KMS-11 (cell line): ENCODE measurements around the gene DLG2.

ENCODE experiments used
- H2AFZ ChIP-seq: fragments of 200-600 bp; sonication (generic); 2 replicates; pipeline ENCODE4 v1.6.1; 2016; ENCODE audit warnings: antibody characterized with exemption, mixed run types, low read depth
- H3K27ac ChIP-seq: fragments of 200-600 bp; sonication (generic); 2 replicates; pipeline ENCODE4 v1.6.1; 2016; ENCODE audit warnings: mild to moderate bottlenecking, mixed run types
- H3K27me3 ChIP-seq: fragments of 200-600 bp; sonication (generic); 2 replicates; pipeline ENCODE4 v1.6.1; 2017; ENCODE audit warnings: mild to moderate bottlenecking, low read depth, mixed run types, moderate library complexity; ENCODE audit not compliant: insufficient read depth
- H3K36me3 ChIP-seq: fragments of 200-600 bp; sonication (generic); 2 replicates; pipeline ENCODE4 v1.6.1; 2017; ENCODE audit warnings: mild to moderate bottlenecking, mixed run types; ENCODE audit not compliant: insufficient read depth
- H3K4me1 ChIP-seq: fragments of 200-600 bp; sonication (generic); 2 replicates; pipeline ENCODE4 v1.6.1; 2016; ENCODE audit warnings: mild to moderate bottlenecking, low read depth, mixed run types; ENCODE audit not compliant: poor library complexity, severe bottlenecking
- H3K4me2 ChIP-seq: fragments of 200-600 bp; sonication (generic); 2 replicates; pipeline ENCODE4 v1.7.0; 2016; ENCODE audit warnings: mild to moderate bottlenecking, mixed run types
- H3K4me3 ChIP-seq: fragments of 200-600 bp; sonication (generic); IDR thresholded peaks from 2 replicates; pipeline ENCODE4 v1.6.1; 2017; ENCODE audit warnings: low read depth, low read length, mixed read lengths; ENCODE audit not compliant: insufficient read depth
- H3K79me2 ChIP-seq: fragments of 200-600 bp; sonication (generic); 2 replicates; pipeline ENCODE4 v1.6.1; 2016; ENCODE audit warnings: low read depth, mixed run types; ENCODE audit not compliant: insufficient read depth
- H3K9ac ChIP-seq: fragments of 200-600 bp; sonication (generic); 2 replicates; pipeline ENCODE4 v1.6.1; 2016; ENCODE audit warnings: mild to moderate bottlenecking, mixed run types
- H4K20me1 ChIP-seq: fragments of 200-600 bp; sonication (generic); 2 replicates; pipeline ENCODE4 v1.6.1; 2016; ENCODE audit warnings: mild to moderate bottlenecking, mixed run types; ENCODE audit not compliant: insufficient read depth
- CTCF ChIP-seq: fragments of 200-600 bp; sonication (generic); conservative IDR thresholded peaks from 2 replicates; pipeline ENCODE4 v1.6.1; 2017; ENCODE audit warnings: low read depth, mild to moderate bottlenecking, antibody characterized with exemption, low read length, moderate library complexity, mixed read lengths

DLG2 gene

DNA sequence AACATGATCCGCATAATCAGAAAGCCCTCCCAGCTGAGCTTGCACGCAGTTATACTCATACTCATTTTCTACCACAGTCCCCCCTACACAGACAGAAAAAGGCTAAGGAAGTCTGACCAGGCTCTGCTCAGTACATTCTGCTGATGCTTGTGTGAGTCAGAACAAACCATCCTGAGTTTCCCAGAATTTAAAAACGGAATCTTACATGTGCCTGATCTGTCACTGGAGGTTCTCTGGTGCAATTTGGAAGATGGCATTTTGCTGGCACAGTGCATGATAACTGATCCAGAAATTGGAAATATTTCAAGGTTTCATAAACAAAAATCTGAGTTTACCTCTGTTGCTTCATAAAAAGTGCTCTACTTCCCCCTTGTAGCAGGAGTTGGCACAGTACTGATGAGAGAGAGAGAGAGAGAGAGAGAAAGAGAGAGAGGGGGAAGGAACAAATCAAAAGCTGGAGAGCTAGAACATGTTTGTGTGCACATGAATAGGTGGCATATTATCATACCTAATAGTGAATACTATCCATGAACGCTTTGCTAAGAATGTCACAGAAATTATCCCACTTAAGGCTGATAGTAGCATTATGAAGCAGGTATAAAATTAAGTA is 1085.3 kb downstream of the DLG2 start:
- no peak overlapping the region for H3K4me2 ChIP-seq
- TF ChIP-seq CTCF, result no peak
- no peaks in the 10 kb centered on the region for H3K27me3 ChIP-seq
- H3K4me3 ChIP-seq, result no peak overlapping the region
- H2AFZ ChIP-seq, result no peak overlapping the region
- H3K36me3 ChIP-seq, result no peaks in the 10 kb centered on the region
- H3K4me1 ChIP-seq, result no peaks in the 10 kb centered on the region
- H3K27ac ChIP-seq, result no peak overlapping the region
- no peaks in the 10 kb centered on the region for H4K20me1 ChIP-seq
- H3K79me2 ChIP-seq, result no peaks in the 10 kb centered on the region
- no peak overlapping the region for H3K9ac ChIP-seq

- H3K4me3 ChIP-seq, result no peak overlapping the region
- H2AFZ ChIP-seq, result no peak overlapping the region
- H3K9ac ChIP-seq, result no peak overlapping the region
Measured at GRCh38 chr11:84536456-84536855, 1090.7 kb downstream of the DLG2 start.

DNA sequence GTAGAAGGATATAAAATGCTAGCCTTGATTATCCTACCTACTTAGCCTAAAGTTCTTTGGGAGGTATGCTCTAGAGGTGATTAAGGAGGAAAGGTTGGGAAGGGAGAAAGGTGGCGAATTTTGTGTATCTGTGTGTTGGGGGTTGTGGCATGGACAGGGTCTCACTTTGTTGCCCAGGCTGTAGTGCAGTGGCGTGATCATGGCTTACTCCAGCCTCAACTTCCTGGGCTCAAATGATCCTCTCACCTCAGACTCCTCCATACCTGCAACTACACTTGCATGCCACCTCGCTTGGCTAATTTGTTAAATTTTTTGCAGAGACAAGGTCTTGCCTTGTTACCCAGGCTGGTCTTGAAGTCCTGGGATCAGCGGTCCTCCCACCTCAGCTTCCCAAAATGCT is 1094.8 kb downstream of the DLG2 start:
- H3K4me2 ChIP-seq, result no peak overlapping the region
- no peak overlapping the region for H3K4me3 ChIP-seq
- H3K79me2 ChIP-seq, result no peaks in the 10 kb centered on the region
- H3K27ac ChIP-seq, result no peak overlapping the region
- H3K36me3 ChIP-seq, result no peaks in the 10 kb centered on the region
- H3K4me1 ChIP-seq, result no peaks in the 10 kb centered on the region
- H3K27me3 ChIP-seq, result no peaks in the 10 kb centered on the region
- no peak for TF ChIP-seq CTCF
- no peak overlapping the region for H3K9ac ChIP-seq
- no peaks in the 10 kb centered on the region for H4K20me1 ChIP-seq
- H2AFZ ChIP-seq, result no peak overlapping the region

More at GRCh38 chr11:84536456-84536855, 1090.7 kb downstream of the DLG2 start:
- H3K4me2 ChIP-seq, result no peak overlapping the region
- H3K79me2 ChIP-seq, result no peaks in the 10 kb centered on the region
- TF ChIP-seq CTCF, result no peak
- H4K20me1 ChIP-seq, result no peaks in the 10 kb centered on the region
- H3K27ac ChIP-seq, result no peak overlapping the region
- H3K27me3 ChIP-seq, result no peaks in the 10 kb centered on the region
- no peaks in the 10 kb centered on the region for H3K36me3 ChIP-seq
- H3K4me1 ChIP-seq, result no peaks in the 10 kb centered on the region

DNA sequence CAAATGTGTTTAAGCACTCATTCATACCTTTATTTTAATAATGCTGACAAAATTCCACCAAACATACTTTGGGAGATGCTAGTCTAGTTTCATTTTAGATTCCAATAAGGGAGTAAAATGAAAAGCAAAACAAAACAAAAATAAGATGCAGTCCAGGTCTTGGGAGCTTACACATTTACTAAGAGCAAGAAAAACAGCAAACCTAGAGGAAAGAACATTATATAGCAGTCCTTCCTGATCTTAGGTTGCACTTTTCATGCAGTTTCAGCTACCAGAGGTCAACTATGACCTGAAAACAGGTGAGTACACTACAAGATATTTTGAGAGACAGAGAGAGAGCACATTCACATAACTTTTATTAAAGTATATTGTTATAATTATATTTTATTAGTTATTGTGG is 1100.9 kb downstream of the DLG2 start:
- no peaks in the 10 kb centered on the region for H3K4me1 ChIP-seq
- H4K20me1 ChIP-seq, result no peaks in the 10 kb centered on the region
- H3K79me2 ChIP-seq, result no peaks in the 10 kb centered on the region
- no peaks in the 10 kb centered on the region for H3K27me3 ChIP-seq
- no peak overlapping the region for H3K9ac ChIP-seq
- no peak for TF ChIP-seq CTCF
- no peak overlapping the region for H3K4me2 ChIP-seq
- no peak overlapping the region for H2AFZ ChIP-seq
- H3K27ac ChIP-seq, result no peak overlapping the region
- H3K4me3 ChIP-seq, result no peak overlapping the region
- no peaks in the 10 kb centered on the region for H3K36me3 ChIP-seq
